ENCODE results near the gene UBA1. TPM values are rescaled to one million over a fixed set of nuclear protein-coding genes. Genes with fewer than 3 reads are reported as not detected.

UBA1 gene
- total and polyA plus RNA-seq, 12 donors: 160 to 356 (median 222) TPM

DNA sequence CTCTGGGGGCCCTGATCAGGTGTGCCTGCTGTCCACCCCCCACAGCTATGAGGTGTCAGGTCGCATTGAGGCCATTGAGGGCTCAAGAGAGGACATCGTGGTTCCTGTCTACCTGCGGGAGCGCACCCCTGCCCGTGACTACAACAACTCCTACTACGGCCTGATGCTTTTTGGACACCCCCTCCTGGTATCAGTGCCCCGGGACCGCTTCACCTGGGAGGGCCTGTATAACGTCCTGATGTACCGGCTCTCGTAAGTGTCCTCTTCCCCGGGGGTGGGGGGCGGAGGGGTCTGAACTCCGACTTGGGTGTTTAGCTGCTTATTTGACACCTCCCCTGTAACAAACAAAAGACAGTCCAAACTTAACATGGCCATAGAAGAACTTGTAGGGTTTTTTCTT lies 49.7 kb downstream of the UBA1 start:
- 91 to 100% (median 93%) methylated on average over 1 to 14 of the region's 14 CpGs for WGBS, 4 donors
- H3K9me3 ChIP-seq (replicated peaks in 1 of 3): no peaks in the 10 kb centered on the region
- peaks cover 0 to 41% of the 10 kb centered on the region in 2 donors for H3K36me3 ChIP-seq (replicated peaks in 1 of 2)
- H3K4me3 ChIP-seq: no peak overlapping the region
- H3K27ac ChIP-seq: no peak overlapping the region
- intact Hi-C loops (cut with DNase I): loop anchor here in 1 of 2 donors (10.0 kb wide), 1 partner anchor 61 kb away; no protein-coding TSS in a partner anchor
- no peaks in the 10 kb centered on the region for H3K4me1 ChIP-seq (replicated peaks in 1 of 2)
- no peak for DNase-seq
- no peaks in the 10 kb centered on the region for H3K27me3 ChIP-seq
- TF ChIP-seq POLR2A (IDR thresholded peaks at IDR 0.05) (no peak), CTCF (IDR thresholded peaks at IDR 0.05) (no peak)

GRCh38 chrX:47244676-47245075 lies 51.0 kb downstream of the UBA1 start:
- H3K4me1 ChIP-seq (replicated peaks in 1 of 2): no peaks in the 10 kb centered on the region
- H3K27ac ChIP-seq: no peak overlapping the region
- H3K9me3 ChIP-seq (replicated peaks in 1 of 3): no peaks in the 10 kb centered on the region
- H3K4me3 ChIP-seq: no peak overlapping the region
- no peaks in the 10 kb centered on the region for H3K27me3 ChIP-seq
- DNase-seq: no peak
- WGBS, 4 donors: 82 to 93% (median 91%) methylated on average over 4 to 16 of the region's 16 CpGs
- H3K36me3 ChIP-seq (replicated peaks in 1 of 2): peaks cover 0 to 41% of the 10 kb centered on the region in 2 donors
- intact Hi-C loops (cut with DNase I): loop anchor here in 1 of 2 donors (10.0 kb wide), 1 partner anchor 60 kb away; no protein-coding TSS in a partner anchor
- TF ChIP-seq POLR2A (IDR thresholded peaks at IDR 0.05) (no peak), CTCF (IDR thresholded peaks at IDR 0.05) (no peak)

GRCh38 chrX:47245156-47245555 lies 51.5 kb downstream of the UBA1 start:
- intact Hi-C loops (cut with DNase I): loop anchor here in 1 of 2 donors (10.0 kb wide), 1 partner anchor 60 kb away; no protein-coding TSS in a partner anchor
- no peaks in the 10 kb centered on the region for H3K4me1 ChIP-seq (replicated peaks in 1 of 2)
- 82 to 98% (median 87%) methylated on average over 9 to 10 of the region's 10 CpGs for WGBS, 4 donors
- peaks cover 0 to 41% of the 10 kb centered on the region in 2 donors for H3K36me3 ChIP-seq (replicated peaks in 1 of 2)
- no peak overlapping the region for H3K4me3 ChIP-seq
- no peaks in the 10 kb centered on the region for H3K27me3 ChIP-seq
- no peak for DNase-seq
- H3K27ac ChIP-seq: no peak overlapping the region
- TF ChIP-seq POLR2A (IDR thresholded peaks at IDR 0.05) (no peak), CTCF (IDR thresholded peaks at IDR 0.05) (no peak)
- H3K9me3 ChIP-seq (replicated peaks in 1 of 3): no peaks in the 10 kb centered on the region

GRCh38 chrX:47247206-47247998 lies 53.8 kb downstream of the UBA1 start:
- Histone ChIP-seq H3K27ac (no peak overlapping the region), H3K4me3 (no peak overlapping the region), H3K27me3 (no peaks in the 10 kb centered on the region), H3K4me1 (replicated peaks in 1 of 2) (no peaks in the 10 kb centered on the region), H3K9me3 (replicated peaks in 1 of 3) (no peaks in the 10 kb centered on the region), H3K36me3 (replicated peaks in 1 of 2) (peaks cover 0 to 23% of the 10 kb centered on the region in 2 donors)
- TF ChIP-seq POLR2A (IDR thresholded peaks at IDR 0.05): no peak
- no peak for TF ChIP-seq CTCF (IDR thresholded peaks at IDR 0.05)
- intact Hi-C loops (cut with DNase I): loop anchor here in 1 of 2 donors (10.0 kb wide), 1 partner anchor 57 kb away; no protein-coding TSS in a partner anchor
- DNase-seq: no peak
- 82 to 88% (median 85%) methylated on average over 14 to 23 of the region's 23 CpGs for WGBS, 4 donors

Measured in adrenal gland (tissue), 12 donors.